AG09319 (cell line): ENCODE data around the gene NUCB1.
"Not testable (repeated sequence)": the region's sequence is repeated elsewhere in the genome, so short reads cannot be mapped to it uniquely, and the experiment has no call there.

Experiments used
- DNase-seq: peaks from one replicate; pipeline ENCODE4 v3.0.0-alpha.2; 2010; ENCODE audit warnings: low read depth; ENCODE audit errors: extremely low read depth
- TF ChIP-seq, protein P1 (sequence below): IDR thresholded peaks from 2 replicates; pipeline ENCODE4 v1.5.1; 2011; ENCODE audit warnings: low read depth, mild to moderate bottlenecking, inconsistent platforms, low read length, moderate library complexity

NUCB1 gene

DNA sequence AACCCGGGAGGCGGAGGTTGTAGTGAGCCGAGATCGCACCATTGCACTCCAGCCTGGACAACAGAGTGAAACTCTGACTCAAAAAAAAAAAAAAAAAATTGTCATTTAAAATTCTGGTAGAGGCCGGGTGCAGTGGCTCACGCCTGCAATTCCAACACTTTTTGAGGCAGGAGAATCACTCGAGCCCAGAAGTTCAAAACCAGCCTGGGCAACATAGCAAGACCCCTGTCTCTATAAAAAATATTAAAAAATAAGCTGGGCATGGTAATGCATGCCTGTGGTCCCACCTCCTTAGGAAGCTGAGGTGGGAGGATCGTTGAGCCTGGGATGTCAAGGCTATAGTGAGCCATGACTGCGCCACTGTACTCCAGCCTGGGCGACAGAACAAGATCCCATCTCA lies 6.2 kb downstream of the NUCB1 start:
- DNase-seq = no peak
- TF ChIP-seq, protein P1, sequence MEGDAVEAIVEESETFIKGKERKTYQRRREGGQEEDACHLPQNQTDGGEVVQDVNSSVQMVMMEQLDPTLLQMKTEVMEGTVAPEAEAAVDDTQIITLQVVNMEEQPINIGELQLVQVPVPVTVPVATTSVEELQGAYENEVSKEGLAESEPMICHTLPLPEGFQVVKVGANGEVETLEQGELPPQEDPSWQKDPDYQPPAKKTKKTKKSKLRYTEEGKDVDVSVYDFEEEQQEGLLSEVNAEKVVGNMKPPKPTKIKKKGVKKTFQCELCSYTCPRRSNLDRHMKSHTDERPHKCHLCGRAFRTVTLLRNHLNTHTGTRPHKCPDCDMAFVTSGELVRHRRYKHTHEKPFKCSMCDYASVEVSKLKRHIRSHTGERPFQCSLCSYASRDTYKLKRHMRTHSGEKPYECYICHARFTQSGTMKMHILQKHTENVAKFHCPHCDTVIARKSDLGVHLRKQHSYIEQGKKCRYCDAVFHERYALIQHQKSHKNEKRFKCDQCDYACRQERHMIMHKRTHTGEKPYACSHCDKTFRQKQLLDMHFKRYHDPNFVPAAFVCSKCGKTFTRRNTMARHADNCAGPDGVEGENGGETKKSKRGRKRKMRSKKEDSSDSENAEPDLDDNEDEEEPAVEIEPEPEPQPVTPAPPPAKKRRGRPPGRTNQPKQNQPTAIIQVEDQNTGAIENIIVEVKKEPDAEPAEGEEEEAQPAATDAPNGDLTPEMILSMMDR = no peak

DNA sequence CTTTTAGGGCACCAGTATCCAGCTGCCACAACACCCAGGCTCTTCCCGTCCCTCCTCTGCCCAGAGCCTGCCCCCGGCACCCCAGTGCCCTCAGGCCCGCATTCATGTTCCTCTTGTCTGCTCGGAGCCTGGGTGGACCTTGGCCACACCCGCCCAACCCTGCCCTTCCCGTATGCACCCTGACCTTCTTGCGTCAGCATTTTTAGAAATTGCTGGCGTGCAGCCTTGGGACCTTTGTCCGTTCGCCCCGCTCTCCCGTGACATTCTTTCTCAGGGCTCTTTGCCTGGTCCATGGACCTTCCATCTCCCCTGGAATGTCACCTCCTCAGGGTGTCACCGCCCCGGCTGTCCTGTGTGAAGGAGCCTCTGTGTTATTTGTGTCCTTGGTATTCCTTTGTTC lies 7.6 kb downstream of the NUCB1 start:
- TF ChIP-seq, protein P1 = no peak
- no peak for DNase-seq

DNA sequence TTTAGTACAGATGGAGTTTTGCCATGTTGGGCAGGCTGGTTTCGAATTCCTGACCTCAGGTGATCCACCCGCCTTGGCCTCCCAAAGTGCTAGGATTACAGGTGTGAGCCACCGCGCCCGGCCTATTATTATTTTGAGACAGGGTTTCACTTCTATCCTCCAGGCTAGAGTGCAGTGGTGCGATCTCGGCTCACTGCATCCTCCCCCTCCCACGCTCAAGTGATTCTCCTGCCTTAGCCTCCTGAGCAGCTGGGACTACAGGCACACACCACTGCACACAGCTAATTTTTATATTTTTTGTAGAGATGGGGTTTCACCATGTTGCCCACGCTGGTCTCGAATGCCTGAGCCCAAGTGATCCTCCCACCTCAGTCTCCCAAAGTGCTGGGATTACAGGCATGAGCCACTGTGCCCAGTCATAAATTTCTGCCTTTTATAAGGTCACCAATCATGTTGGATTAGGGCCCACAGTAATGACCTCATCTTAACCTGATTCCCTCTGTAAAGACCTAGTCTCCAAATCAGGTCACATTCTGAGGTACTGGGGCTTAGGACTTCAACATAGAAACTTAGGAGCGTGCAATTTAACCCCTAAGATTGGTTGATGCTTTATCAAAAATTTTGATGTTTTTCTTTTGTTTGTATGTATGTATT lies 9.4 kb downstream of the NUCB1 start:
- DNase-seq = not testable (repeated sequence)

- no peak for DNase-seq
- TF ChIP-seq, protein P1 = no peak
Observed at GRCh38 chr19:48910803-48911202, 10.7 kb downstream of the NUCB1 start.

- no peak for DNase-seq
Observed at GRCh38 chr19:48913114-48913889, 13.2 kb downstream of the NUCB1 start.

DNA sequence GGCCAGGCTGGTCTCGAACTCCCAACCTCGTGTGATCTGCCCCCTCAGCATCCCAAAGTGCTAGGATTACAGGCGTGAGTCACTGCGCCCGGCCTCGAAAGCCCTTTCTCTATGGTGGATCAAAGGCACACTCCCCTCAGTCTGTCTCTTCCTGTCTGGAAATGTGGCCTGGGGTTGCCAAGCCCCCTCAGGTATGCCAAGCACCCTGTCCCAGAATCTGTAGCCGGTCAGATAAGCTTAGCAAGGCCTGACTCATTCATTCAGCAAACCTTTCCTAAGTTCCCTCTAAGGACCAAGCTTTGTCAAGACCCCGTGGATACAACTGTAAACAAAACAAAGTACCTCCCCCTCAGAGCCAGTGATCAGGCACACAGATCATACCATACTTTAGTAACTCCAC lies 14.1 kb downstream of the NUCB1 start:
- TF ChIP-seq, protein P1 = no peak

More at GRCh38 chr19:48913114-48913889, 13.2 kb downstream of the NUCB1 start:
- TF ChIP-seq, protein P1 = no peak

GRCh38 chr19:48915757-48916156 lies 15.6 kb downstream of the NUCB1 start:
- TF ChIP-seq, protein P1 = no peak
- no peak for DNase-seq

More for the DNA sequence above, 14.1 kb downstream of the NUCB1 start:
- DNase-seq = no peak
